Stromal cell of bone marrow (primary cell): ENCODE results near the gene BLNK.
"Not testable (repeated sequence)": the region's sequence is repeated elsewhere in the genome, so short reads cannot be mapped to it uniquely, and the experiment has no call there.

Source experiments
- DNase-seq: peaks from one replicate; pipeline ENCODE4 v3.0.0-alpha.2; 2012; ENCODE audit warnings: low read depth

Gene BLNK

DNA sequence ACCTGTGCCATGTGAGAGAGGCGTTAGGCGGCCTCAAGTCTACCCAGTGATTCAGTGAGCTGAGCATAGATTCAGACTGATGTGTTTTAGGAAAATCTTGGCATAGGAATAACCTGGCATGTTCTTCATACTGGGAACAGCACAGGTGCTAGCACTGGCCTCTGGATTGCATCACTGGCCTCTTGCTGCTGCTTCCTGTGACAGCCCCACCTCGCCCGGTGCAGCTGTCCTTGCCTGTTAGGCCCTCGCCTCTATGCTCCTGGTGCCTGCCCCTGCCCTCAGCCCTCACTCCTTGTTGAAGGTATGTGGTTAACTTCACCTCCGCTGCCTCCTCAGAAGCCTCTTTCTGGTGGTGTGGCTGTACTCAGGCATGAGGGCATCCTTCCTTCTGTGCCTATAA lies 46.2 kb downstream of the BLNK start:
- DNase-seq, result no peak

DNA sequence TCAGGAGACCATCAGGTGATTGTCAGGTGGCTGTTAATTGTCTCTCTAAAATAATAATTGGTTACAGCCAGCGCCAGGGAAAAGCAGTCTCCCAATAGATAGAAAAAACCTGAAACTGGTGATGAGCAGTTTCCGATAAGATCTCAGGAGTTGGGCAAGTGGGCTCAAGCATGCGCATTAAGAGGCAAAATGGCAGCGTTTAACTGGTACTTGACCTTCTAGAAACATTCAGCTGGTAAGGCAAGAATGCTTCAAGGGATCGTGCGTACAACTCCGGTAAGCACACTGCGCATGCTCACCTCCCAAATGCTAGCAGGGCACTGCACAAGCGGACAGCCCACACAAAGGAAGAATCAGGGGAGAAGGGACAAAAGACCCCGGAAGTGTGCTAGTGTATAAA lies 48.5 kb downstream of the BLNK start:
- no peak for DNase-seq

DNA sequence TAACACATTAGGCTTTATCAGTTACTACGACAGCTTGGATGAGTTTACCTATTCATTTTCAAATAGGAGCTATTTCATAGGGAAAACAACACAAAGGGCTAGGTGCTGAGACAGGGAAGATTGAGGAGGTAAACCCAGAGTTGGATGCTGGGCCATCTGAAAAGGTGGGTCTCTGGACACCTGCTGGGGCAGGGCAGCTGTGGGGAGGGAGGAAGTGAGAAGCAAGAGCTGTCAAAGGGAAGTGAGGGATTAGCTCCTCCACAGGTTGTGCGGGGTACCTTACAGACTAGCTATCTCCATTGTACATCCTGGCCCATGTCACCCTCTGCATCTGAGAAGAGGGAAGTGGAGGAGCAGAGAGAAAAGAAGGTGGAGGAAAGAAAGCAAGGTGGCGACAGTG lies 48.9 kb downstream of the BLNK start:
- no peak for DNase-seq

- no peak for DNase-seq
These were observed 52.5 kb downstream of the BLNK start for GRCh38 chr10:96218826-96219225.

DNA sequence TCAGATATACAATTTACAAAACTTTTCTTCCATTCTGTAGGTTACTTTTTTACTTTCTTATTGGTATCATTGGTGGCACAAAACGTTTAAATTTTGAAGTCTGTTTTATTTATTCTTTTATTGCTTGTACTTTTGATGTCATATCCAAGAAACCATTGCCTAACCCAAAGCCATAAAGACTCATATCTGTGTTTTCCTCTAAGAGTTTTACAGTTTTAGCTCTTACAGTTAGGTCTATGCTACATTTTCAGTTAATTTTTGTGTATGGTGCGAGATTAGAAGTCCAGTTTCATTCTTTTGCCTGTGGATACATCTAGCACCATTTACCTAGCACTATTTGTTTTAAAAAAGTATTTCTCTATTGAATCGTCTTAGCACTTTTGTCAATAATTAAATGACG lies 53.7 kb downstream of the BLNK start:
- DNase-seq, result no peak

GRCh38 chr10:96216775-96217174 lies 54.6 kb downstream of the BLNK start:
- DNase-seq, result no peak

DNA sequence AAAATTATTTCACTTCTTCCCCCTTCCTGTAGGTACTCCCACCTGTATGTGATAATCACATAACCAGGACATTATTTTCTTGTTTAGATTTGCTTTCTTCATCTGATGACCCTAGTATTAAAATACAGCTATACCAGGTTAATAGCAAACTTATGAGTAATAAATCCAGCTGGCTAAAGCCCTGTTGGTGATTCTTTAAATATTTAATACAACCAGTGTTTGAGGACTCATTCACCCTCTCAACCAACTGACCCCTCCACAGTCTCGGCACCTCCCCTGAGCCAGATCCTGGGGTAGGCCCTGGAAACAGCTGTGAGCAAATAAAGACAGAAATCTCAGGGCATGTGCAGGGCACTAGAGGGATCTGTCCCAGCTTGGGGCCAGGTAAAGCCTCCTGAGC lies 58.5 kb downstream of the BLNK start:
- no peak for DNase-seq

GRCh38 chr10:96211764-96212163 lies 59.6 kb downstream of the BLNK start:
- DNase-seq, result no peak

- no peak for DNase-seq
These were observed 62.4 kb downstream of the BLNK start for GRCh38 chr10:96208946-96209345.

GRCh38 chr10:96208271-96208670 lies 63.1 kb downstream of the BLNK start:
- DNase-seq, result no peak

GRCh38 chr10:96205580-96205979 lies 65.8 kb downstream of the BLNK start:
- DNase-seq, result no peak

DNA sequence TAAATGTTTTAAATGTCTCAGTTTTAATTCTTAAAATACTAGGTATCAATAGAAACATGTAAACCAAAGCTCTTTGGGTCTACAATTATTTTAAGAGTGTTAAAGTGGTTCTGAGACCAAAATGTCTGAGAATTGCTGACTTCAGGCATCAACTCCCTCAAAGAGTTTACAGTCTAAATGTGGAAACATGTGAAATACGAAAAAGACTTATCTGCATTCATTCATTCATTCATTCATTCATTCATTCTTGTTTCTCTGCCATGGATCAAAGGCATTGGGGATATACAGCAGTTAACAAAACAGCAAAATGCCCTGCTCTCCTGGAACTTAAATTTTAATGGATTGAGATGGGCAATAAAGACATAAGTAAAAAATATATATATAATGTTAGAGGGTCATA lies 69.8 kb downstream of the BLNK start:
- no peak for DNase-seq

DNA sequence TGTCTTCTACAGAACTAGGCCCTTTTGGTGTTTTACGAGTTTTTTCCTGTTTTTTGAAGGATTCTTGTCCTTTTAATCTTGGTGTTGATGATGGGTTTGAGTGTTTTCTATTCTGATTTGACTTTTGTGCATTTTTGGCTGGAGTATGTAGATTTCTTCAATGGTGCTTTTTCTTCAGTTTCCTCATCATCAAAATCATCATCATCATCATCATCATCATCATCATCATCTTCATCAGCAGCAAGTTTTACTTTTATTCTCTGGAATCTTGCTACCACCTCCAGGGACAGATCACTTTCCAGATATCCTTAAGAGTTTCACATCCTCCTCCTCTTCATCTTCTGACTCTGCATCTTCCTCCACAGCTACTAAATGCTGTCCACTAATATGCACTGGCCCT lies 81.9 kb downstream of the BLNK start:
- DNase-seq, result not testable (repeated sequence)

DNA sequence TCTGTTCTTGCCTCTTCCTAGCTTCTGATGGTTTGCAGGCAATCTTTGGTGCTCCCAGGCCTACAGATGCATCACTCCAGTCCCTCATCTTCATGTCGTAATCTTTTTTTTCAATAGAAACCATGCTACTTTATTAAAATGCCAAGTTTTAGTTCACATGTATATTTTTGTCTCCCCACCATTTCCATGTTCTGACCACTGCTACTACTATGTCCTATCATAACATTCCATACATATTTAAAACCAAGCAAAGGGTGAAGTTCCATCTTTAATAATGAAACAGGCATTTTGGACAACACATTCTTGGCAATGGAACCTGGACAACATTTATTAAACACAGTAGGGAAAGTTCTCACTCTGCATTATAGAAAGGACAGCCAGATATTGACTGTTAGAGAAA lies 82.5 kb downstream of the BLNK start:
- peak; percentile 8 for DNase-seq

DNA sequence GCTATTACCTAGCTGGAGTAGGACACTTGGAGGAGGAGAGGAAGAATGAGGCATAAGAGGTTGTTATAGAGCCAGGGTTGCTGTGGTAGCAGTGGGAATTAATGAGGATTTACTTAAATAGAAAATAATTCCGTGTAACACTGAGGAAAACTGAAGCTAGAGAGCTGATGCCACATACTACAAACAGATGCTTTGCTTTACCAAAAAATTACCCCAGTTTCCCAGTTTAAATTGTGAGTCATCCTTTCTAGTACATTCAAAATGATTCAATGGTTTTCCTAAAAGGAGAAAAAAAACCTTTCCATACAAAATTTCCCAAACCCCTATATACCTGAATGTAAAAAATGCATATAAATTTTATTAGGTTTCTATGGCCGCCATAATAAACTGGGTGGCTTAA lies 82.9 kb downstream of the BLNK start:
- DNase-seq, result peak; percentile 13

DNA sequence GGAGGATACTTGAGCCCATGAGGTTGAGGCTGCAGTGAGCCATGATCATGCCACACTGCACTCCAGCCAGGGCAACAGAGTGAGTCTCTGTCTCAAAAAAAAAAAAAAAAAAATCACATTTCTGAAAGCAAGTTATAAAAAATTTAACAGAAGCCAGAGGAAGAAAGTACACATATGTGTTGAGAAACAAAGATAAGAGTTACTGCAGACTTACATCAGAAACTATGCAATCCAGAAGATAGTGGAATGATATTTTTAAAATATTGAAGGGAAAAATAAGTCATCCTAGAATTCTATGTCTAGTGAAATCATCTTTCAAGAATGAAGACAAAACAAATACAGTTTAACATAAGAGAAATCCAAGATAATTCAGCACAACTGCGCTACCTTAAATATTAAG lies 94.4 kb downstream of the BLNK start:
- no peak for DNase-seq

GRCh38 chr10:96172666-96173065 lies 98.7 kb downstream of the BLNK start:
- no peak for DNase-seq

GRCh38 chr10:96170230-96170629 lies 101.1 kb downstream of the BLNK start:
- DNase-seq, result no peak

GRCh38 chr10:96168546-96168945 lies 102.8 kb downstream of the BLNK start:
- no peak for DNase-seq

- DNase-seq, result no peak
These were observed 105.6 kb downstream of the BLNK start for GRCh38 chr10:96165726-96166125.

DNA sequence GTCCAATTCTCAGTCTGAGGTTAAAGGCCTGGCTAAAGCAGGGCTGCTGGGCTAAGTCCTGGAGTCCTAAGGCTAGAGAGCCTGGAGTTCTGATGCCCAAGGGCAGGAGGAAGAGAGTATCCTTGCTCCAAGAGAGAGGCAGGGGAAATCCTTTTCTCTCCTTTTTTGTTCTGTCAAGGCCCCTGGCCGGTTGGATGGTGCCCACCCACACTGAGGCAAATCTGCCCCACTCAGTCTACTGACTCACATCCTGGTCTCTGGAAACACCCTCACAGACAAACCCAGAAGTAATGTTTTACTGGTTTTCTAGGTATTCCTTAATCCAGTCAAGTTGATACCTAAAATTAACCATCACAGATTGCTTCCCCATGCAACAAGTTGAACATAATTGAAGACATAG lies 118.3 kb downstream of the BLNK start:
- no peak for DNase-seq

- no peak for DNase-seq
These were observed 118.9 kb downstream of the BLNK start for GRCh38 chr10:96152437-96152836.
